Diencephalon (tissue), 1 donor: ENCODE measurements around the gene EVX2. TPM values are rescaled to one million over a fixed set of nuclear protein-coding genes. Genes with fewer than 3 reads are reported as not detected.

Experiments
- total RNA-seq: library from RNA; depleted of rRNA; stranded (reverse); fragments of >200 nt; gene quantifications from one replicate; pipeline ENCODE4 v1.2.3, GENCODE V29; 2014

EVX2 gene
- not detected for total RNA-seq

DNA sequence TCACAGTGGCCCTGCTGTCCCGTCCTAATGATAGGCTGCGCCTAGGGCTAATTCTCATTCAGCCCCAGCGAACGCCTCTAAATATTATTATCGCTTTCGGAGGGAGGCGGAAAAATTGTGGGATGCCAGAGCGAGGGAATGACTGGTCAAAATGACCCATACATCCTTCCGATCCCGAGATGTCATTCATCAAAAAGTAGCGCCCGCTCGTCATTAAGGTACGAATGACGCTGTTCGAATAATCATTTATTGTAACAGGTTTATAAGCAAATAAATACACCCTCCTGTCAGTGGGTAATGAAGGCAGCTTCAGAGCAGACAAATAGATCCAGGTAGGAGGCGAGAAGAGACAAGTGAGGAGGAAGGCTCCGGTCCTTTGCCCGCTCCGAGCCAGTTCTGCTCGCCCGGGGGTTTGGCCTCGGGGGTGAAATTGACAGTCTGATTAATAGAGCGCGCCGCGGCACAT is at the start of gene EVX2:
TSS of gene EVX2 (minus strand) at position 167 of the 466 bp plus-strand sequence. CDS start 186 bp downstream, outside the sequence.

GRCh38 chr2:176128982-176129796 is 45.4 kb upstream of the EVX2 start, which contains the start of gene HOXD8:
Gene HOXD8, plus strand, starts transcription at chr2:176129705. Its CDS starts 662 bp downstream, at chr2:176130367.

GRCh38 chr2:176122683-176123410 is 39.1 kb upstream of the EVX2 start, which contains the start of gene HOXD9:
Gene HOXD9, plus strand, starts transcription at chr2:176122719. Its CDS starts 50 bp downstream, at chr2:176122769.

GRCh38 chr2:176115883-176116813 is 32.4 kb upstream of the EVX2 start, which contains the start of gene HOXD10:
Gene HOXD10, plus strand, starts transcription at chr2:176116778. Its CDS starts 56 bp downstream, at chr2:176116834.

DNA sequence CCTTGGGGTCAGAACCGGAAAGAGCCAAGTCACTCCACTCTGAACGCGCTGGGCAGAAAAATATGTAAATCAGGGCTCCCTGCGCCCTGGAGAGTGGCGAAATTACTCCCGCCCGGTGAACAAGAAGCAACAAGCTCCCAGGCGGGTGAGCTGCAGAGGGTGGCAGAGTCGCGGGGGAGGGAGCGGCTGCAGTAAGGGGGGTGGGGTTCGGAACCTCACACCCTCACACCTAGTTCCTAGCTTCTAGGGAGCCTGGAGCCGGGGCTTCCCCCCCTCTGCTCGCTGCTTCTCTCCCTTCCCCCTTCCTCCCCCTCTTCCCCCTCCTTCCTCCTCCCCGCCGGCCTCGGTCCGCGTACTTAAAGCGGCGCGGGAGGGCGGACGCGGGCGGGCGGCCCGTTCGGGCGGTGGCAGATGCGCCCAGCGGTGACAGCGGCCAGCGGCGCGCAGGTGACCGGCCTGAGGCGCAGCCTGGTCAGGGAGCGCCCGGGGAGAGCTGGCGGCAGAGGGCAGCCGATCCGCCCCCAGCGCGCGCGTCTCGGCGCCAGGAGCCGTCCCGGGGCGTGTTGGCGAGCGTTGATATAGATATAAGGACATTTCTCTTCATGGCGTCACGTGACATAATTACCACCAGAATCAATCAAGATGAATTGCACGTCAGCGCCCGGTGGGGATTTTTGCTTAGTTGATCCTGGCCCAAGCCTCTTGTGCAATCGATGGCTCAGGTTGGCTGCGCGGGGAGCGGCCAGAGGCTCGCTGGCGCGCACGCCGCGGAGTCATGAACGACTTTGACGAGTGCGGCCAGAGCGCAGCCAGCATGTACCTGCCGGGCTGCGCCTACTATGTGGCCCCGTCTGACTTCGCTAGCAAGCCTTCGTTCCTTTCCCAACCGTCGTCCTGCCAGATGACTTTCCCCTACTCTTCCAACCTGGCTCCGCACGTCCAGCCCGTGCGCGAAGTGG is 23.1 kb upstream of the EVX2 start, which contains the start of gene HOXD11:
TSS of gene HOXD11 (plus strand) at position 700 of the 959 bp plus-strand sequence. CDS start at position 776, 76 bp downstream.

GRCh38 chr2:176099728-176100546 is 16.2 kb upstream of the EVX2 start, which contains the start of gene HOXD12:
Gene HOXD12, plus strand, starts transcription at chr2:176099795. Its CDS starts 7 bp downstream, at chr2:176099802.

GRCh38 chr2:176092270-176093144 is 8.7 kb upstream of the EVX2 start, which contains the start of gene HOXD13:
Gene HOXD13, plus strand, starts transcription at chr2:176092721. Its CDS starts 170 bp downstream, at chr2:176092891.

Other genes with a start within 250 kb of the EVX2 start
- gene LNPK, start 81.7 kb downstream of the EVX2 start, total RNA-seq, result 76.8 TPM
- not detected for gene HOXD13, start 8.8 kb upstream of the EVX2 start, total RNA-seq
- gene HOXD12, start 15.8 kb upstream of the EVX2 start, total RNA-seq, result not detected
- not detected for gene HOXD11, start 23.3 kb upstream of the EVX2 start, total RNA-seq
- gene HOXD10, start 32.8 kb upstream of the EVX2 start, total RNA-seq, result not detected
- not detected for gene HOXD9, start 38.8 kb upstream of the EVX2 start, total RNA-seq
- gene HOXD8, start 45.7 kb upstream of the EVX2 start, total RNA-seq, result not detected
- gene HOXD4, start 67.6 kb upstream of the EVX2 start, total RNA-seq, result not detected
- not detected for gene HOXD3, start 73.3 kb upstream of the EVX2 start, total RNA-seq
- not detected for gene HOXD1, start 104.7 kb upstream of the EVX2 start, total RNA-seq
- 55.6 TPM for gene MTX2, start 185.5 kb upstream of the EVX2 start, total RNA-seq